ENCODE measurements around the gene XPO6. TPM values are rescaled to one million over a fixed set of nuclear protein-coding genes. Genes with fewer than 3 reads are reported as not detected.

XPO6 gene, protein sequence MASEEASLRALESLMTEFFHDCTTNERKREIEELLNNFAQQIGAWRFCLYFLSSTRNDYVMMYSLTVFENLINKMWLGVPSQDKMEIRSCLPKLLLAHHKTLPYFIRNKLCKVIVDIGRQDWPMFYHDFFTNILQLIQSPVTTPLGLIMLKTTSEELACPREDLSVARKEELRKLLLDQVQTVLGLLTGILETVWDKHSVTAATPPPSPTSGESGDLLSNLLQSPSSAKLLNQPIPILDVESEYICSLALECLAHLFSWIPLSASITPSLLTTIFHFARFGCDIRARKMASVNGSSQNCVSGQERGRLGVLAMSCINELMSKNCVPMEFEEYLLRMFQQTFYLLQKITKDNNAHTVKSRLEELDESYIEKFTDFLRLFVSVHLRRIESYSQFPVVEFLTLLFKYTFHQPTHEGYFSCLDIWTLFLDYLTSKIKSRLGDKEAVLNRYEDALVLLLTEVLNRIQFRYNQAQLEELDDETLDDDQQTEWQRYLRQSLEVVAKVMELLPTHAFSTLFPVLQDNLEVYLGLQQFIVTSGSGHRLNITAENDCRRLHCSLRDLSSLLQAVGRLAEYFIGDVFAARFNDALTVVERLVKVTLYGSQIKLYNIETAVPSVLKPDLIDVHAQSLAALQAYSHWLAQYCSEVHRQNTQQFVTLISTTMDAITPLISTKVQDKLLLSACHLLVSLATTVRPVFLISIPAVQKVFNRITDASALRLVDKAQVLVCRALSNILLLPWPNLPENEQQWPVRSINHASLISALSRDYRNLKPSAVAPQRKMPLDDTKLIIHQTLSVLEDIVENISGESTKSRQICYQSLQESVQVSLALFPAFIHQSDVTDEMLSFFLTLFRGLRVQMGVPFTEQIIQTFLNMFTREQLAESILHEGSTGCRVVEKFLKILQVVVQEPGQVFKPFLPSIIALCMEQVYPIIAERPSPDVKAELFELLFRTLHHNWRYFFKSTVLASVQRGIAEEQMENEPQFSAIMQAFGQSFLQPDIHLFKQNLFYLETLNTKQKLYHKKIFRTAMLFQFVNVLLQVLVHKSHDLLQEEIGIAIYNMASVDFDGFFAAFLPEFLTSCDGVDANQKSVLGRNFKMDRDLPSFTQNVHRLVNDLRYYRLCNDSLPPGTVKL
- total RNA-seq: 95.2 and 143 TPM in 2 replicates

DNA sequence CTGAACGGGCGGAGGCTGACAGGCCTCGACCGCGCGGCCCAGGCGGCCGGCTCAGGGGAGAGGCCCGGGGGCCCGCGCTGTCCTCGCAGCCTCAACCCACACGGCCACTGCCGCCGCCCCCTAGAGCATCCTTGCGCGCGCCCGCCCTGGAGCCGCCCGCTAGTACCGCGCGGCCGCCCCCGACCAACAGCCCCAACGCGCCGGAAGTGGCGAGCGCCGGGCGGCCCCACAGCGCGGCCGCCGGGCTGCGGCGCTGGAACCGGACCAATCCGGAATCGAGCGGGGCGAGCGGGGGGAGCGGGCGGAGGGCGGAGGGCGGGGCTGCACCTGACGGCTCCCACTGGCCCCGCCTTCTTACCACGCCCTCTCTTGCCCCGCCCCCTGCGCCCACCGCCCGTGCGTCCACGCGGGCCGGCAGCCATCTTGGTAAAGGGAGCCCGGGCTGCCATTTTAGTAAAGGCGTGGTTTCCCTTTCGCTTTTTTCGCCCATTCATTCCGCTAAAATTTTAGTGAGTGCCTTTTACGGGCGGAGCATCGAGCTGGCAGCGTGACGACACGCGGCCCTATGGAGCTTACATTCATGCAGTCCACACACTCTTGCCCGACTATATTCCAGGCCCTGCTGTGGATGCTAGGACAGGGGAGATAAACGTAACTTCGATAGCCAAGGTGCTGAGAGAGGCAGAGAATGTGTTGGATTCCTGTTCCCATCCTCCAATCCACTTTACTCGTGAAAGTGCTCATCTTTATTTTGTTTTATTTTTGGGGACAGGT is at the start of gene XPO6:
TSS of gene XPO6 (minus strand) at position 208 of the 774 bp plus-strand sequence. CDS start 597 bp downstream, outside the sequence.

DNA sequence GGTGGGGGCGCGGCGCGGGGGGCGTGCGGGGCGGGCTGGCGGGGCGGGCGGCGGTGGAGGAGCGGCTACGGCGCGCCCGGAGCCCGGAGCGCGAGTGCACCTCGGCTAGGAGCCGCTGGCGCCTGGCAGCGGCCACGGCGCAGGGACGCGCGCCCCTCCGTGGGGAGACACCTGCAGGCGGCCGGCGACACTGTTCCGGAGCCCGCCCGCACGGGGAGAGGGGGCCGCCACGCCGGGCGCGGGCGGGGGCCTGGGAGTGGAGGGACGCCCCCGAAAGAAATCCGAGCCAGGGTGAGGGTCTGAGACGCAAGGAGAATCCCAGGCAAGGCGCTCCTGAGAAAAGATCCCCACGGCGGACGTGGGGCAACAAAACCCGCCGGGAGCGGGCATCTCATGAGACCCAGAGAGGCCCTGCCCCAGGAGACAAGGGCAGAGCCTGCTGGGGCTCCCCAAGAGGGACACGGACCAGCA is 148.1 kb downstream of the XPO6 start, which contains the start of gene GSG1L:
TSS of gene GSG1L (minus strand) at position 124 of the 471 bp plus-strand sequence. CDS start 290 bp downstream, outside the sequence.

Small RNAs within 50 kb of the gene (small RNA-seq; reads per million reads assigned to genes)
- gene RF00402: not detected
- not detected for gene RNY1P10

Other genes starting within 250 kb of the XPO6 start
- gene GSG1L, start 148.3 kb downstream of the XPO6 start, total RNA-seq: not detected in 2 replicates
- not detected in 2 replicates for gene SBK1, start 80.6 kb upstream of the XPO6 start, total RNA-seq
- gene NPIPB6, start 151.5 kb upstream of the XPO6 start, total RNA-seq: not detected in 2 replicates
- gene EIF3CL, start 191.9 kb upstream of the XPO6 start, total RNA-seq: 98.3 and 103 TPM in 2 replicates

Data from subcutaneous preadipocyte (primary cell).